ENCODE results near the gene GOPC.

DNA sequence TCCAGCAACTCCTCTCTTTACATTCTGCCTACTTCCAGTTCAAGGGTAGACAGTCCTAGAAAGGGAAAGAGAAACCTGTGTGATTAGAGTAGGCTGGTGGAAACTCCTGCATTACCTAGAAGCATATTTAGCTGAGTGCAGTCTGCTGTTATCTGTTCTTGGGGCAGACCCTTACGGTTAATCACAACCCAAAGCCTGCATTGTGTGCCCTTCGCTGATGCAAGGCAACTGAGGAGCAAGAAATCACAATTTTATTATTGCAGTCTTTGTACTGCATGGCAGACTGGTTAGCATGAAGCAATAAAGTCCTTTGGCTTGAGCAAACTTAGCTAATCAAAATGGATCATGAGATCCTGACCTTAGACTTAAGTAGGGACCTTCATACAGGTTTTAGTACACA lies 1.5 kb upstream of the GOPC start:
- TF ChIP-seq GATA1 (IDR thresholded peaks at IDR 0.05; ENCODE audit: low read depth, low read length) (no peak), POLR2A (IDR thresholded peaks at IDR 0.05; ENCODE audit: low read length) (no peak)

Data from erythroblast (primary cell).